GM12891 (cell line): ENCODE results near the gene SPOP.

ENCODE experiments used
- DNase-seq: peaks from one replicate; pipeline ENCODE4 v3.0.0; 2011; ENCODE audit warnings: low spot score; ENCODE audit not compliant: insufficient read length
- FAIRE-seq: peaks from 2 replicates; lab custom pipeline; 2011; peaks lifted over from hg19 to GRCh38; lab: Jason Lieb, UNC
- PAX5 ChIP-seq: IDR thresholded peaks from 2 replicates; pipeline ENCODE4 v1.6.1; 2011; ENCODE audit warnings: low read length, moderate library complexity, mild to moderate bottlenecking; ENCODE audit not compliant: insufficient read depth, severe bottlenecking
- POLR2A ChIP-seq: IDR thresholded peaks from 2 replicates; pipeline ENCODE4 v1.6.1; 2011; ENCODE audit warnings: low read depth, low read length, control low read depth
- POLR2AphosphoS5 ChIP-seq: IDR thresholded peaks from 2 replicates; pipeline ENCODE4 v1.6.1; 2011; ENCODE audit warnings: low read depth, low read length, control low read depth
- POU2F2 ChIP-seq: IDR thresholded peaks from 2 replicates; pipeline ENCODE4 v1.6.1; 2011; ENCODE audit warnings: low read depth, mild to moderate bottlenecking, control low read depth, low read length, moderate library complexity
- SPI1 ChIP-seq: IDR thresholded peaks from 2 replicates; pipeline ENCODE4 v1.6.1; 2011; ENCODE audit warnings: low read depth, low read length, control low read depth
- TAF1 ChIP-seq: IDR thresholded peaks from 2 replicates; pipeline ENCODE4 v1.6.1; 2011; ENCODE audit warnings: low read depth, low read length, control low read depth

SPOP gene

DNA sequence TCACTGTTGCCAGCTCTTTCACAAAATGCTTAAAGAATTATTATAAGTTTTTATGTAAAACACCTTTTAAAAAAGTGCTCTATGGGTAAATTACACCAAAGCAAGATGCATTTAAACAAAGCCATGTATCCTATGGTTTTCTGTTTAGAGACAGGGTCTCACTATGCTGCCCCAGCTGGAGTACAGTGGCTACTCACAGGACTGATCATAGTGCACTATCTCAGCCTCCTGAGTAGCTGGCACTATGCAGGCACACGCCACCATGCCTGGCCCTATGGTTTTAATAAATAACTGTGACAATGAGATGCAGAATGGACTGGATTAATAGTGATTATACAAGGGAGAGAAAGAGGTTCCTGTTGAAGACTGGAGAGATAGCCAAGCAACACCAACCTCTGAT is 40.2 kb downstream of the SPOP start:
- TF ChIP-seq POU2F2 (no peak), POLR2AphosphoS5 (no peak), POLR2A (no peak), SPI1 (no peak), TAF1 (no peak), PAX5 (no peak)
- FAIRE-seq (no peak), DNase-seq (no peak)

DNA sequence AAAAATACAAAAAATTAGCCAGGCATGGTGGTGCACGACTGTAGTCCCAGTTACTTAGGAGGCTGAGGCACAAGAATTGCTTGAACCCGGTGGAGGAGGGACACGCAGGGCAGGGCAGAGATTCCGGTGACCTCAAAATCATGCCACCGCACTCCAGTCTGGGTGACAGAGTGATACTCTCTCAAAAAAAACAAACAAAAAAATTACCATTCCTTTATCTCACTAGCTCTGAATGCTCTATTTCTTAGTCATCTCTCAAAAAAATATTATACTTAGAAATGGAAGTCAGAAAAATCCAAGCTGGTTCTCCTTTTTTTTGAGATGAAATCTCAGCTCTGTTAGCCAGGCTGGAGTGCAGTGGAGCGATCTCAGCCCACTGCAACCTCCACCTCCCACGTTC is 40.8 kb downstream of the SPOP start:
- FAIRE-seq (no peak), DNase-seq (no peak)
- TF ChIP-seq POLR2A (no peak), POU2F2 (no peak), TAF1 (no peak)

GRCh38 chr17:49635121-49635520 is 42.8 kb downstream of the SPOP start:
- DNase-seq: no peak
- FAIRE-seq: no peak
- TF ChIP-seq POLR2A (no peak), TAF1 (no peak), SPI1 (no peak), POU2F2 (no peak), POLR2AphosphoS5 (no peak), PAX5 (no peak)

GRCh38 chr17:49634485-49634860 is 43.4 kb downstream of the SPOP start:
- no peak for DNase-seq
- no peak for FAIRE-seq
- no peak for TF ChIP-seq POLR2A
- TF ChIP-seq TAF1: no peak
- TF ChIP-seq PAX5: no peak
- TF ChIP-seq POU2F2: no peak
- no peak for TF ChIP-seq SPI1
- TF ChIP-seq POLR2AphosphoS5: no peak

GRCh38 chr17:49633762-49634484 is 44.0 kb downstream of the SPOP start:
- TF ChIP-seq POLR2A: no peak
- TF ChIP-seq PAX5: no peak
- no peak for TF ChIP-seq TAF1
- DNase-seq (no peak), FAIRE-seq (no peak)

- DNase-seq: no peak
- FAIRE-seq: peak; percentile 9
- no peak for TF ChIP-seq SPI1
- no peak for TF ChIP-seq POU2F2
- TF ChIP-seq TAF1: no peak
- TF ChIP-seq POLR2A: no peak
- TF ChIP-seq PAX5: no peak
- TF ChIP-seq POLR2AphosphoS5: no peak
Measured at GRCh38 chr17:49633250-49633649, 44.6 kb downstream of the SPOP start.

DNA sequence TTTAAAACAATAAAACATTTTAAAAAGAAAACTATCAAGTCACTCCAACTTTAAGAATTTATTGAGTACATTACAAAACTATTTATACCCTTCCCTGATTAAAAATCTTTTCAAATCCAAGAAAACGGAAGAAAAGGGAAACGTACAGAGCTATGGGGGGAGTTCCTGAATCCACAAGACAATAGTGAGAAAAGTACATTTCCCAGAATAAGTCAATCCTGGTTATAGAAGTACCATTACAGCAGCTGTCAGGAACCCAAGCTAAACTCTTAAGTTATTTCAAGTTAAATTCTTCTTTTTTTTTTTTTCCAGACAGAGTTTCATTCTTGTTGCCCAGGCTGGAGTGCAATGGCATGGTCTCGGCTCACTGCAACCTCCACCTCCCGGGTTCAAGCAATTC is 45.7 kb downstream of the SPOP start:
- FAIRE-seq (no peak), DNase-seq (no peak)
- TF ChIP-seq POLR2A (no peak), POLR2AphosphoS5 (no peak), TAF1 (no peak), SPI1 (no peak), PAX5 (no peak), POU2F2 (no peak)

- DNase-seq: no peak
- TF ChIP-seq POLR2A (no peak), SPI1 (no peak), POU2F2 (no peak), PAX5 (no peak), TAF1 (no peak), POLR2AphosphoS5 (no peak)
- FAIRE-seq: peak; percentile 9
Measured at GRCh38 chr17:49631496-49631895, 46.4 kb downstream of the SPOP start.

DNA sequence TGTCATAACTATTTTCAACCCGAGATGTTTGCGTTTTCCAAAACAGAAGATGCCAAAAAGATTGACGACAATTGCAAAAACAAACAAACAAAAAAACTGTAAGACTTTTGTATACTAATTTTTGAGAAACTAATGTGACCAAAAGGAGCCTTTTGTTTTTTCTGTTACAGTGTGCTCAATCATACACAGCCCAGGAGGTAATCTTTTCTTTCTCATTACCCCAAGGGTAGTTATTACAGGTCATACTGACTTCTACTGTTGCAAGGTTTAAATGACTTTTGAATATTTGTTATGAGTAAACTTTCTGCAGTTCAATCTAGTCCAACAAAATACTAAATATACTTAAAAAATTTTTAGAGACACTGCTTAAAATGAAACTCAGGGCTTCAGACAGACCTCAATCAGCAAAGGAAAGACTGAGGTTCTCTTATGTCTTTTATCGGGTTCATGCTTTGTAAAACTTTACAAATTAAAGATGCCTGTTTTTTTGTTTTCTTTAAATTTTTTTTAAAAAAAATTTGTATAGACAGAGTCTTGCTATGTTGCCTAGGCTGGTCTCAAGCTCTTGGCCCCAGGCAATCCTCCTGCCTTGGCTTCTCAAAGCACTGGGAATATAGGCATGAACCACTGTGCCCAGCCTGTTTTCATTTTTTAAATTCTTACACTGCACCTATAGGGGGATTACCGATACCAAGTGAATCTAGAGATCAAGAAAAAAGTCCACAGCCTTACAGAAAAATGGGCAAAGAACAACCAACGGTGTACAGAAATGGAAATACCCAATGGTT is 47.6 kb downstream of the SPOP start:
- TF ChIP-seq TAF1 (no peak), PAX5 (no peak), POLR2AphosphoS5 (no peak), POU2F2 (no peak), POLR2A (no peak), SPI1 (no peak)
- no peak for FAIRE-seq

DNA sequence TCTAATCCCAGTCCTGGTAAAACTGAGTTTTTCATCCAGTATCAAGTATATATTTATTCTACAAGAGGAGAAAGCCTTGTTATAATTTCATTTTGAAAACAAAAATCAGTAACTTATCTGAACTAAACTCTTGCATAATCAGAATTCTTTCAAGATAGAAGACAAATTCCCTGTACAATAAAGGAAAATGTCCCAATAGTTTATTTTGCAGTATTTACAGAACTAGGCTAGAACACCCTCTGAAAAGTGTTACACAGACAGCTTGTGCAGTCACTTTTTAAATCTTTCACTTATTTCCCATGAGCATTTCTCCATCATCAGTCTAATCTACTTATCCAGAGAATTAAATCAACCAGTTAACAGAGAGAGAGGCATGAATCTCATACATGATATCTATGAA is 48.5 kb downstream of the SPOP start:
- no peak for FAIRE-seq
- no peak for TF ChIP-seq PAX5
- no peak for TF ChIP-seq POLR2AphosphoS5
- no peak for TF ChIP-seq POLR2A
- no peak for TF ChIP-seq SPI1
- TF ChIP-seq POU2F2: no peak
- no peak for TF ChIP-seq TAF1
- no peak for DNase-seq

More for the DNA sequence above, 47.6 kb downstream of the SPOP start:
- DNase-seq: no peak

GRCh38 chr17:49624896-49625295 is 53.0 kb downstream of the SPOP start:
- DNase-seq (no peak), FAIRE-seq (no peak)
- TF ChIP-seq SPI1 (no peak), POLR2AphosphoS5 (no peak), POU2F2 (no peak), PAX5 (no peak), POLR2A (no peak), TAF1 (no peak)
